Measurements from ENCODE around the gene CX3CR1.

The CX3CR1 gene

GRCh38 chr3:39222939-39223338 is 56.9 kb downstream of the CX3CR1 start:
- DNase-seq (ENCODE audit: low spot score), result no peak

- no peak for DNase-seq (ENCODE audit: low spot score)
Observed at GRCh38 chr3:39222462-39222861, 57.4 kb downstream of the CX3CR1 start.

GRCh38 chr3:39221141-39221530 is 58.7 kb downstream of the CX3CR1 start:
- DNase-seq (ENCODE audit: low spot score), result no peak

- DNase-seq (ENCODE audit: low spot score), result no peak
Observed at GRCh38 chr3:39220407-39221140, 59.3 kb downstream of the CX3CR1 start.

GRCh38 chr3:39219702-39220101 is 60.1 kb downstream of the CX3CR1 start:
- no peak for DNase-seq (ENCODE audit: low spot score)

GRCh38 chr3:39216176-39216790 is 63.6 kb downstream of the CX3CR1 start:
- no peak for DNase-seq (ENCODE audit: low spot score)

GRCh38 chr3:39213613-39214012 is 66.2 kb downstream of the CX3CR1 start:
- DNase-seq (ENCODE audit: low spot score), result no peak
